Measurements from ENCODE around the gene FBP2.
"Not testable (repeated sequence)": the region's sequence is repeated elsewhere in the genome, so short reads cannot be mapped to it uniquely, and the experiment has no call there.

DNA sequence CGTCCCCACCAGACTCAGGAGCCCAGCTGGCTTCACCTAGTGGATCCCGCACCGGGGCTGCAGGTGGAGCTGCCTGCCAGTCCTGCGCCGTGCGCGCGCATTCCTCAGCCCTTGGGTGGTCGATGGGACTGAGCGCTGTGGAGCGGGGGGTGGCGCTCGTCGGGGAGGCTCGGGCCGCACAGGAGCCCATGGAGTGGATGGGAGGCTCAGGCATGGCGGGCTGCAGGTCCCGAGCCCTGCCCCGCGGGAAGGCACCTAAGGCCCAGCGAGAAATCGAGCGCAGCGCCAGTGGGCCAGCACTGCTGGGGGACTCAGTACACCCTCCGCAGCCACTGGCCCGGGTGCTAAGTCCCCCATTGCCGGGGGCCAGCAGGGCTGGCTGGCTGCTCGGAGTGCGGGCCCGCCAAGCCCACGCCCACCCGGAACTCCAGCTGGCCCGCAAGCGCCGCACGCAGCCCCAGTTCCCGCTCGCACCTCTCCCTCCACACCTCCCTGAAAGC is 2.5 kb downstream of the FBP2 start:
- TF ChIP-seq, protein P1, sequence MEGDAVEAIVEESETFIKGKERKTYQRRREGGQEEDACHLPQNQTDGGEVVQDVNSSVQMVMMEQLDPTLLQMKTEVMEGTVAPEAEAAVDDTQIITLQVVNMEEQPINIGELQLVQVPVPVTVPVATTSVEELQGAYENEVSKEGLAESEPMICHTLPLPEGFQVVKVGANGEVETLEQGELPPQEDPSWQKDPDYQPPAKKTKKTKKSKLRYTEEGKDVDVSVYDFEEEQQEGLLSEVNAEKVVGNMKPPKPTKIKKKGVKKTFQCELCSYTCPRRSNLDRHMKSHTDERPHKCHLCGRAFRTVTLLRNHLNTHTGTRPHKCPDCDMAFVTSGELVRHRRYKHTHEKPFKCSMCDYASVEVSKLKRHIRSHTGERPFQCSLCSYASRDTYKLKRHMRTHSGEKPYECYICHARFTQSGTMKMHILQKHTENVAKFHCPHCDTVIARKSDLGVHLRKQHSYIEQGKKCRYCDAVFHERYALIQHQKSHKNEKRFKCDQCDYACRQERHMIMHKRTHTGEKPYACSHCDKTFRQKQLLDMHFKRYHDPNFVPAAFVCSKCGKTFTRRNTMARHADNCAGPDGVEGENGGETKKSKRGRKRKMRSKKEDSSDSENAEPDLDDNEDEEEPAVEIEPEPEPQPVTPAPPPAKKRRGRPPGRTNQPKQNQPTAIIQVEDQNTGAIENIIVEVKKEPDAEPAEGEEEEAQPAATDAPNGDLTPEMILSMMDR (IDR thresholded peaks at IDR 0.05; ENCODE audit: control extremely low read depth in 1 of 3, insufficient read depth in 1 of 3, low read depth in 1 of 3, low read length in 3 of 3): not testable (repeated sequence)
- not testable (repeated sequence) for TF ChIP-seq EGR1 (IDR thresholded peaks at IDR 0.05; ENCODE audit: borderline replicate concordance, low read depth, low read length); RAD21 (IDR thresholded peaks at IDR 0.05 in 1 of 2, conservative IDR thresholded peaks at IDR 0.05 in 1 of 2; ENCODE audit: low read depth in 2 of 2, low read length in 2 of 2); POLR2A (IDR thresholded peaks at IDR 0.05; ENCODE audit: control extremely low read depth in 1 of 2, low read depth in 2 of 2, low read length in 2 of 2)

All from H1 (cell line).